ENCODE results near the gene PTTG1IP.
A peak's percentile ranks its signal among the peaks of the same experiment; 100 is the strongest.

PTTG1IP gene

DNA sequence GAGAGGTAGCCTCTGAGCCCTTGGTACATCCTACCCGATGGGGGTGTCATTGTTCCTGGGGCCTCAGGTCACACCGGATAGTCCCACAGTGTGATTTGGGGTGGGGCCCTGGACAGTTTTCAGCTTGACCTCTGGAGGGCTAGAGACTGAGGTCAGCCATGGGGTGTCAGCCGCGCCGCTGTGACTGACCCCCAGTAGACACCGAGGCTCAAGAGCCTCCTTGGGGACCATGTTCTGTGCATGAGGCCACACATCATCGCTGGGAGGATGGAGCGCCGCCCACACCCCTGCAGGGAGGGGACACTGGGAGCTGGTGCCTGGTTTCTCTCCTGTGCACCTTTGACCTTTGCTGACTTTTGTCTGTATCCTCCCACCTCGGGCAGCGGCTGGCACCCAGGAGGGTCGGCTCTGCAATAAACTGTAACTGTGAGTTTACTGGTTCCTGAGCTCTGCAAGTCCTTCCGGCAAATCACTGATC lies 24.6 kb upstream of the PTTG1IP start:
- no peak overlapping the region for H3K9ac ChIP-seq (ENCODE audit: low read depth, low read length, poor library complexity)
- H3K36me3 ChIP-seq (replicated peaks in 1 of 2; ENCODE audit: control insufficient read depth in 2 of 2, insufficient read depth in 2 of 2, low read length in 2 of 2), result no peaks in the 10 kb centered on the region
- H3K27ac ChIP-seq (replicated peaks; ENCODE audit: low read length), result no peak overlapping the region
- H4K91ac ChIP-seq (ENCODE audit: low read depth, low read length, poor library complexity), result no peak overlapping the region
- no peak overlapping the region for H3K4ac ChIP-seq (ENCODE audit: low read length)
- peaks cover 0 to 11% of the 10 kb centered on the region in 2 donors for H3K9me3 ChIP-seq (replicated peaks in 1 of 2; ENCODE audit: control insufficient read depth in 2 of 2, insufficient read depth in 1 of 2, low read depth in 1 of 2, low read length in 2 of 2)
- H3K14ac ChIP-seq (ENCODE audit: low read length), result no peak overlapping the region
- H3K4me3 ChIP-seq (ENCODE audit: low read length in 2 of 2), result no peak overlapping the region
- H3K4me2 ChIP-seq (ENCODE audit: insufficient read depth, low read length, poor library complexity, severe bottlenecking), result no peak overlapping the region
- no peak overlapping the region for H2BK120ac ChIP-seq (ENCODE audit: low read depth, low read length)
- H3K4me1 ChIP-seq (ENCODE audit: control insufficient read depth in 2 of 2, insufficient read depth in 1 of 2, low read depth in 1 of 2, low read length in 2 of 2), result peaks cover 0 to 10% of the 10 kb centered on the region in 2 donors
- no peak for DNase-seq (ENCODE audit: low spot score)
- WGBS, 2 donors (ENCODE audit: extremely low coverage in 2 of 2, insufficient read length in 2 of 2, insufficient replicate concordance in 1 of 2), result no CpG with 5 or more reads among the region's 13 CpGs
- peak overlapping the region; percentile 80 for H3K23ac ChIP-seq (ENCODE audit: low read depth, low read length, poor library complexity)
- peaks cover 0 to 38% (median 2%) of the 10 kb centered on the region in 3 experiments for H3K27me3 ChIP-seq (ENCODE audit: control insufficient read depth in 3 of 3, insufficient read depth in 3 of 3, low read depth in 1 of 3, low read length in 3 of 3)
- H2BK12ac ChIP-seq (ENCODE audit: low read length), result peak overlapping the region; percentile 30
- no peak overlapping the region for H2AFZ ChIP-seq (ENCODE audit: low read length)
- H2BK15ac ChIP-seq (ENCODE audit: low read length), result no peak overlapping the region
- H3K18ac ChIP-seq (ENCODE audit: low read length), result peak overlapping the region; percentile 45
- peak overlapping the region; percentile 71 for H2AK5ac ChIP-seq (ENCODE audit: low read depth, low read length)
- H3K79me1 ChIP-seq (ENCODE audit: low read depth, low read length), result no peaks in the 10 kb centered on the region
- H4K8ac ChIP-seq (ENCODE audit: low read depth, low read length), result no peak overlapping the region
- H2BK5ac ChIP-seq (ENCODE audit: low read length), result peak overlapping the region; percentile 87

- Histone ChIP-seq H3K27me3 (ENCODE audit: control insufficient read depth in 3 of 3, insufficient read depth in 3 of 3, low read depth in 1 of 3, low read length in 3 of 3) (peaks cover 0 to 41% (median 2%) of the 10 kb centered on the region in 3 experiments), H3K9ac (ENCODE audit: low read depth, low read length, poor library complexity) (no peak overlapping the region), H2AK5ac (ENCODE audit: low read depth, low read length) (peak overlapping the region; percentile 71), H3K4ac (ENCODE audit: low read length) (no peak overlapping the region), H3K79me1 (ENCODE audit: low read depth, low read length) (no peaks in the 10 kb centered on the region), H2BK12ac (ENCODE audit: low read length) (peak overlapping the region; percentile 30), H3K4me2 (ENCODE audit: insufficient read depth, low read length, poor library complexity, severe bottlenecking) (no peak overlapping the region), H4K8ac (ENCODE audit: low read depth, low read length) (no peak overlapping the region), H3K9me3 (replicated peaks in 1 of 2; ENCODE audit: control insufficient read depth in 2 of 2, insufficient read depth in 1 of 2, low read depth in 1 of 2, low read length in 2 of 2) (peaks cover 0 to 10% of the 10 kb centered on the region in 2 donors), H3K14ac (ENCODE audit: low read length) (no peak overlapping the region), H3K36me3 (replicated peaks in 1 of 2; ENCODE audit: control insufficient read depth in 2 of 2, insufficient read depth in 2 of 2, low read length in 2 of 2) (no peaks in the 10 kb centered on the region), H3K23ac (ENCODE audit: low read depth, low read length, poor library complexity) (peak overlapping the region; percentile 80), H3K4me1 (ENCODE audit: control insufficient read depth in 2 of 2, insufficient read depth in 1 of 2, low read depth in 1 of 2, low read length in 2 of 2) (peaks cover 0 to 10% of the 10 kb centered on the region in 2 donors), H3K18ac (ENCODE audit: low read length) (peak overlapping the region; percentile 69), H2AFZ (ENCODE audit: low read length) (no peak overlapping the region), H2BK5ac (ENCODE audit: low read length) (peak overlapping the region; percentile 87), H4K91ac (ENCODE audit: low read depth, low read length, poor library complexity) (no peak overlapping the region), H3K27ac (replicated peaks; ENCODE audit: low read length) (no peak overlapping the region), H3K4me3 (ENCODE audit: low read length in 2 of 2) (no peak overlapping the region), H2BK15ac (ENCODE audit: low read length) (peak overlapping the region; percentile 10), H2BK120ac (ENCODE audit: low read depth, low read length) (no peak overlapping the region)
- WGBS, 2 donors (ENCODE audit: extremely low coverage in 2 of 2, insufficient read length in 2 of 2, insufficient replicate concordance in 1 of 2), result no CpG with 5 or more reads among the region's 21 CpGs
- no peak for DNase-seq (ENCODE audit: low spot score)
Measured at GRCh38 chr21:44897326-44898010, 24.0 kb upstream of the PTTG1IP start.

- Histone ChIP-seq H3K18ac (ENCODE audit: low read length) (peak overlapping the region; percentile 76), H3K79me1 (ENCODE audit: low read depth, low read length) (no peaks in the 10 kb centered on the region), H3K4ac (ENCODE audit: low read length) (peak overlapping the region; percentile 53), H4K91ac (ENCODE audit: low read depth, low read length, poor library complexity) (no peak overlapping the region), H3K27me3 (ENCODE audit: control insufficient read depth in 3 of 3, insufficient read depth in 3 of 3, low read depth in 1 of 3, low read length in 3 of 3) (peaks cover 0 to 46% (median 2%) of the 10 kb centered on the region in 3 experiments), H2BK5ac (ENCODE audit: low read length) (no peak overlapping the region), H3K27ac (replicated peaks; ENCODE audit: low read length) (no peak overlapping the region), H3K4me3 (ENCODE audit: low read length in 2 of 2) (no peak overlapping the region), H2AK5ac (ENCODE audit: low read depth, low read length) (peak overlapping the region; percentile 91), H2AFZ (ENCODE audit: low read length) (no peak overlapping the region), H2BK12ac (ENCODE audit: low read length) (no peak overlapping the region), H3K9ac (ENCODE audit: low read depth, low read length, poor library complexity) (peak overlapping the region; percentile 53), H3K36me3 (replicated peaks in 1 of 2; ENCODE audit: control insufficient read depth in 2 of 2, insufficient read depth in 2 of 2, low read length in 2 of 2) (no peaks in the 10 kb centered on the region), H2BK15ac (ENCODE audit: low read length) (peak overlapping the region; percentile 49), H3K23ac (ENCODE audit: low read depth, low read length, poor library complexity) (peak overlapping the region; percentile 85), H3K4me1 (ENCODE audit: control insufficient read depth in 2 of 2, insufficient read depth in 1 of 2, low read depth in 1 of 2, low read length in 2 of 2) (peaks cover 0 to 10% of the 10 kb centered on the region in 2 donors), H3K4me2 (ENCODE audit: insufficient read depth, low read length, poor library complexity, severe bottlenecking) (no peak overlapping the region), H2BK120ac (ENCODE audit: low read depth, low read length) (no peak overlapping the region), H3K14ac (ENCODE audit: low read length) (peak overlapping the region; percentile 25), H4K8ac (ENCODE audit: low read depth, low read length) (no peak overlapping the region), H3K9me3 (replicated peaks in 1 of 2; ENCODE audit: control insufficient read depth in 2 of 2, insufficient read depth in 1 of 2, low read depth in 1 of 2, low read length in 2 of 2) (peaks cover 0 to 4% of the 10 kb centered on the region in 2 donors)
- DNase-seq (ENCODE audit: low spot score), result no peak
- WGBS, 2 donors (ENCODE audit: extremely low coverage in 2 of 2, insufficient read length in 2 of 2, insufficient replicate concordance in 1 of 2), result no CpG with 5 or more reads among the region's 25 CpGs
Measured at GRCh38 chr21:44896561-44897286, 23.2 kb upstream of the PTTG1IP start.

- H2AFZ ChIP-seq (ENCODE audit: low read length), result no peak overlapping the region
- H3K14ac ChIP-seq (ENCODE audit: low read length), result peak overlapping the region; percentile 63
- peak overlapping the region; percentile 87 for H3K23ac ChIP-seq (ENCODE audit: low read depth, low read length, poor library complexity)
- no peaks in the 10 kb centered on the region for H3K36me3 ChIP-seq (replicated peaks in 1 of 2; ENCODE audit: control insufficient read depth in 2 of 2, insufficient read depth in 2 of 2, low read length in 2 of 2)
- peak overlapping the region; percentile 63 for H3K9ac ChIP-seq (ENCODE audit: low read depth, low read length, poor library complexity)
- H4K8ac ChIP-seq (ENCODE audit: low read depth, low read length), result no peak overlapping the region
- H3K9me3 ChIP-seq (replicated peaks in 1 of 2; ENCODE audit: control insufficient read depth in 2 of 2, insufficient read depth in 1 of 2, low read depth in 1 of 2, low read length in 2 of 2), result peaks cover 0 to 3% of the 10 kb centered on the region in 2 donors
- peak overlapping the region; percentile 27 for H3K18ac ChIP-seq (ENCODE audit: low read length)
- no peak overlapping the region for H4K91ac ChIP-seq (ENCODE audit: low read depth, low read length, poor library complexity)
- H3K4me2 ChIP-seq (ENCODE audit: insufficient read depth, low read length, poor library complexity, severe bottlenecking), result no peak overlapping the region
- no peak overlapping the region for H2BK5ac ChIP-seq (ENCODE audit: low read length)
- no CpG with 5 or more reads among the region's 11 CpGs for WGBS, 2 donors (ENCODE audit: extremely low coverage in 2 of 2, insufficient read length in 2 of 2, insufficient replicate concordance in 1 of 2)
- no peak for DNase-seq (ENCODE audit: low spot score)
- H3K79me1 ChIP-seq (ENCODE audit: low read depth, low read length), result no peaks in the 10 kb centered on the region
- peaks cover 0 to 10% of the 10 kb centered on the region in 2 donors for H3K4me1 ChIP-seq (ENCODE audit: control insufficient read depth in 2 of 2, insufficient read depth in 1 of 2, low read depth in 1 of 2, low read length in 2 of 2)
- H3K4me3 ChIP-seq (ENCODE audit: low read length in 2 of 2), result no peak overlapping the region
- no peak overlapping the region for H3K27ac ChIP-seq (replicated peaks; ENCODE audit: low read length)
- H3K4ac ChIP-seq (ENCODE audit: low read length), result no peak overlapping the region
- H2AK5ac ChIP-seq (ENCODE audit: low read depth, low read length), result peak overlapping the region; percentile 91
- H3K27me3 ChIP-seq (ENCODE audit: control insufficient read depth in 3 of 3, insufficient read depth in 3 of 3, low read depth in 1 of 3, low read length in 3 of 3), result peaks cover 0 to 51% (median 2%) of the 10 kb centered on the region in 3 experiments
- peak overlapping the region; percentile 41 for H2BK12ac ChIP-seq (ENCODE audit: low read length)
- no peak overlapping the region for H2BK120ac ChIP-seq (ENCODE audit: low read depth, low read length)
- peak overlapping the region; percentile 37 for H2BK15ac ChIP-seq (ENCODE audit: low read length)
Measured at GRCh38 chr21:44895859-44896258, 22.4 kb upstream of the PTTG1IP start.

All from neuronal stem cell (in vitro differentiated cells).